Measurements from ENCODE around the gene TM9SF1. TPM values are rescaled to one million over a fixed set of nuclear protein-coding genes. Genes with fewer than 3 reads are reported as not detected.
"Not testable (repeated sequence)": the region's sequence is repeated elsewhere in the genome, so short reads cannot be mapped to it uniquely, and the experiment has no call there.

The TM9SF1 gene
- total RNA-seq, 1 donor from 2014 or later: 60.3 TPM

DNA sequence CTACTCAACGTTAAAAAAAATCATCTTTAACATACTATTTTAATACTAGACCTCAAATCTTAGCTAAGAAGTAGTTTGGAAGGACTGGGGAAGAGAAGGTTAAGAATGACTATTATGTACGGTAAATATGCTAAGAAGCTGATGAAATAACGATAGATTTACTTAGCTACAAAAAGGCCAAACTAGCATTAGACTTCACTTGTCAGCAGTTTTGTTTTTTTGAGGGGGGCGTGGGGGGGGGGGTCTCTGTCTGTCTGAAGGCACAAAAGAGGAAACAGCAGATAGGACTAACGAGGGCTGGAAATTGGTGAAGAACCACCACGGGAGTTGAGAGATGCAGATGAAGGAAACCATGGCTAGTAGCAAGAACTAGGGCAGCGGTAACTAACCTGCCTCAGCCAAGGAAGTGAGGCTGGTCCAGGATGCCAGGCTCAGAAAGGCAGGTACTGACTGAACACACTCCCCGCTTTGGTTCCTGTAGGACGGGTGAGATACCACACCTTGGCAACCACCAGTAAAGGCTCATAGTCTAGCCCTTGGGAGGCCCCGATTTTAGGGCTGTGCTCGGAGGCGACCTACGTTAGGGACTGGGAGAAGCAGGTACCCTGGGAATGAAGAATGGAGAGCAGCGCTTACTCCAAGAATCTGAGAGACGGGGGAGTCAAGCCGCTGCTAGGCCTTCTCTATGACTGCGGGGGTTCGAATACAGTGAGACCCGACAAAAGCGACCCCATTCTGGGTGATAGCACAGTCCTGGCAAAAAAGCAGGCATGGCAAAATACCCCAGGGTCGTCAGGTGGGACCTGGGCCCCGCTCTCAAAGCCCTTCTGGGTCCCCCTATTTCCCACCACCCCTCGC lies 36.3 kb upstream of the TM9SF1 start:
- H3K4me1 Mint-ChIP-seq (ENCODE audit: low read depth): peaks cover 46% of the 10 kb centered on the region
- peak overlapping the region; percentile 100 for H3K27ac Mint-ChIP-seq (ENCODE audit: unreplicated experiment)
- H3K9me3 Mint-ChIP-seq (ENCODE audit: low read depth): no peaks in the 10 kb centered on the region
- H3K36me3 Mint-ChIP-seq (ENCODE audit: low read depth): peaks cover 8% of the 10 kb centered on the region
- peak overlapping the region; percentile 98 for H3K4me3 Mint-ChIP-seq (ENCODE audit: unreplicated experiment)
- no peak for DNase-seq (ENCODE audit: low spot score)
- TF ChIP-seq, protein P1, sequence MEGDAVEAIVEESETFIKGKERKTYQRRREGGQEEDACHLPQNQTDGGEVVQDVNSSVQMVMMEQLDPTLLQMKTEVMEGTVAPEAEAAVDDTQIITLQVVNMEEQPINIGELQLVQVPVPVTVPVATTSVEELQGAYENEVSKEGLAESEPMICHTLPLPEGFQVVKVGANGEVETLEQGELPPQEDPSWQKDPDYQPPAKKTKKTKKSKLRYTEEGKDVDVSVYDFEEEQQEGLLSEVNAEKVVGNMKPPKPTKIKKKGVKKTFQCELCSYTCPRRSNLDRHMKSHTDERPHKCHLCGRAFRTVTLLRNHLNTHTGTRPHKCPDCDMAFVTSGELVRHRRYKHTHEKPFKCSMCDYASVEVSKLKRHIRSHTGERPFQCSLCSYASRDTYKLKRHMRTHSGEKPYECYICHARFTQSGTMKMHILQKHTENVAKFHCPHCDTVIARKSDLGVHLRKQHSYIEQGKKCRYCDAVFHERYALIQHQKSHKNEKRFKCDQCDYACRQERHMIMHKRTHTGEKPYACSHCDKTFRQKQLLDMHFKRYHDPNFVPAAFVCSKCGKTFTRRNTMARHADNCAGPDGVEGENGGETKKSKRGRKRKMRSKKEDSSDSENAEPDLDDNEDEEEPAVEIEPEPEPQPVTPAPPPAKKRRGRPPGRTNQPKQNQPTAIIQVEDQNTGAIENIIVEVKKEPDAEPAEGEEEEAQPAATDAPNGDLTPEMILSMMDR (IDR thresholded peaks at IDR 0.05): no peak
- no peaks in the 10 kb centered on the region for H3K27me3 Mint-ChIP-seq (ENCODE audit: low read depth)

DNA sequence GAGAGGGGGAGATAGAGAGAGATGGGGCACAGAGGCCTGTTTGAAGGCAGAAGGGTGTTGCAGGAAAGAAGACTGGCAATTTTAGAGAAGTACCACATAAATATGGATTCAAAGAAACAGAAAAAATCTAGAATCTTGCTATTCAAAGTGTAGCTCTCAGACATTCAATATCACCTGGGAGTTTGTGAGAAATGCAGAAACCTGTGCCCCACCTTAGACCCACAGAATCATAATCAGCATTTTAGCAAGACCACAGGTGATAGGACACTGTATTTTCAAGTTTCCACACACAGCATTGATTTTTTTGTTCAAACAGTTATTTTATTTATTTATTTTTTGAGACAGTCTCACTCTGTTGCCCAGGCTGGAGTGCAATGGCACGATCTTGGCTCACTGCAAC lies 33.7 kb upstream of the TM9SF1 start:
- no peak overlapping the region for H3K27ac Mint-ChIP-seq (ENCODE audit: unreplicated experiment)
- peaks cover 4% of the 10 kb centered on the region for H3K36me3 Mint-ChIP-seq (ENCODE audit: low read depth)
- no peaks in the 10 kb centered on the region for H3K27me3 Mint-ChIP-seq (ENCODE audit: low read depth)
- no peak for DNase-seq (ENCODE audit: low spot score)
- H3K4me1 Mint-ChIP-seq (ENCODE audit: low read depth): peaks cover 34% of the 10 kb centered on the region
- H3K9me3 Mint-ChIP-seq (ENCODE audit: low read depth): no peaks in the 10 kb centered on the region
- H3K4me3 Mint-ChIP-seq (ENCODE audit: unreplicated experiment): no peak overlapping the region
- TF ChIP-seq, protein P1 (IDR thresholded peaks at IDR 0.05): no peak

DNA sequence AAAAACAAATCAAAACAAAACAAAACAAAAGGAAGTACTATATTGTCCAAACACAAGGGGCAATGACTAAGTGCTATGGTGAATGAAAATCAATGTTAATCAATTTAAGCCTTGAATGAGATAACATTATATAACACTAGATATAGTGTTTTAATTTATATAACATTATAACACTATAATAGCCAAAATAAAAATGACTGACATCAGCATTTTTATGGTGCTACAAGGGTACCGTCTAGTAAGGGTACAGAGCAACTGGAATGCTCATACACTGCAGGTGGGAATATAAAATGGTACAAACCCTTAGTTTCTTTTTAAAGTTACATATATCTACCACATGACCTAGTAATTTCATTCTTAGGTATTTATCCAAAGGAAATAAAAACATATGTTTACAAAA lies 31.2 kb upstream of the TM9SF1 start:
- TF ChIP-seq, protein P1 (IDR thresholded peaks at IDR 0.05): no peak
- Mint-ChIP-seq H3K27me3 (ENCODE audit: low read depth) (no peaks in the 10 kb centered on the region), H3K4me1 (ENCODE audit: low read depth) (peaks cover 22% of the 10 kb centered on the region), H3K36me3 (ENCODE audit: low read depth) (peaks cover 4% of the 10 kb centered on the region), H3K4me3 (ENCODE audit: unreplicated experiment) (no peak overlapping the region), H3K9me3 (ENCODE audit: low read depth) (no peaks in the 10 kb centered on the region), H3K27ac (ENCODE audit: unreplicated experiment) (no peak overlapping the region)
- no peak for DNase-seq (ENCODE audit: low spot score)

DNA sequence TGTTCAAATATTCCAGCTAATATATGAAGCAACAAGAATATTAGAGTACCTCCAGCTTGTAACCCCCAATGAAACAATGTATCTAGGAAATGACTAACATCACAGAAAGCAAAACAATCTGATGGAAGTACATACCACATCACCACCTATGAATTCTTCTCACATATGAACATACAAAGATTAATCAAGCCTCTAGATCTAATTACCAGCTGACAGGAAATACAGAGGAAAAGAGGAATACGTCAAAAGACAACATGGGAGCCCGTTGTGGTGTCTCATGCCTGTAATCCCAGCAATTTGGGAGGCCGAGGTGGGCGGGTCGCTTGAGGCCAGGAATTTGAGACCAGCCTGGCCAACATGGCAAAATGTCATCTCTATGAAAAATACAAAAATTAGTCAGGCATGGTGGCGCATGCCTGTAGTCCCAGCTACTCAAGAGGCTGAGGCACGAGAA lies 29.4 kb upstream of the TM9SF1 start:
- no peak for DNase-seq (ENCODE audit: low spot score)
- Mint-ChIP-seq H3K27me3 (ENCODE audit: low read depth) (no peaks in the 10 kb centered on the region), H3K4me1 (ENCODE audit: low read depth) (peaks cover 16% of the 10 kb centered on the region), H3K9me3 (ENCODE audit: low read depth) (no peaks in the 10 kb centered on the region), H3K4me3 (ENCODE audit: unreplicated experiment) (no peak overlapping the region), H3K27ac (ENCODE audit: unreplicated experiment) (peak overlapping the region; percentile 75), H3K36me3 (ENCODE audit: low read depth) (peaks cover 4% of the 10 kb centered on the region)
- TF ChIP-seq, protein P1 (IDR thresholded peaks at IDR 0.05): no peak

- H3K9me3 Mint-ChIP-seq (ENCODE audit: low read depth); H3K27ac Mint-ChIP-seq (ENCODE audit: unreplicated experiment); H3K4me3 Mint-ChIP-seq (ENCODE audit: unreplicated experiment); DNase-seq (ENCODE audit: low spot score); H3K36me3 Mint-ChIP-seq (ENCODE audit: low read depth); H3K27me3 Mint-ChIP-seq (ENCODE audit: low read depth): not testable (repeated sequence)
- H3K4me1 Mint-ChIP-seq (ENCODE audit: low read depth): peaks cover 16% of the 10 kb centered on the region
Measured at GRCh38 chr14:24222987-24223386, 27.7 kb upstream of the TM9SF1 start.

DNA sequence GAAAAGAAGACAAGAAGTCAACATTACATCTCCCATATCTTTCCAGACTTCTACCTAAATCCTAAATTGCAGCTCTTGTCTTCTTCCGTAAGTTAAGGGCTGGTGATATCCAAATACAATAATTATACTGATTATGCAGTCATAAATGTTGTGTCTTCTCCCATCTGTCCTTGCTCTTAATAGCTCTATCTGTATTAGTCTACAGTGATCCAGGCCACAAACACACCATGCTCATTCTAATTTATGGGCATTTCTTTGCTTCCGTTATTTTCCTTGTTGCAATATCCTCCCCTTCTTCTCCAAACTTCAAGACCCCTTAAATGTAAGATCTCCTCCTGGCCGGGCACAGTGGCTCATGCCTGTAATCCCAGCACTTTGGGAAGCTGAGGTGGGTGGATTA lies 24.3 kb upstream of the TM9SF1 start:
- TF ChIP-seq, protein P1 (IDR thresholded peaks at IDR 0.05): no peak
- no peaks in the 10 kb centered on the region for H3K9me3 Mint-ChIP-seq (ENCODE audit: low read depth)
- H3K4me1 Mint-ChIP-seq (ENCODE audit: low read depth): peaks cover 15% of the 10 kb centered on the region
- H3K27ac Mint-ChIP-seq (ENCODE audit: unreplicated experiment): no peak overlapping the region
- H3K27me3 Mint-ChIP-seq (ENCODE audit: low read depth): no peaks in the 10 kb centered on the region
- DNase-seq (ENCODE audit: low spot score): no peak
- no peaks in the 10 kb centered on the region for H3K36me3 Mint-ChIP-seq (ENCODE audit: low read depth)
- H3K4me3 Mint-ChIP-seq (ENCODE audit: unreplicated experiment): no peak overlapping the region

Measured in chondrocyte (in vitro differentiated cells).